ENCODE results near the gene ZNF780B. TPM values are rescaled to one million over a fixed set of nuclear protein-coding genes. Genes with fewer than 3 reads are reported as not detected.
A peak's percentile ranks its signal among the peaks of the same experiment; 100 is the strongest.

ZNF780B gene
- 10 to 100 TPM; 16.9 to 30.9 (median 21.8) TPM for total RNA-seq
- long read RNA-seq, donor 1, partial matches to known transcripts = 0 of 1 reads
- long read RNA-seq, donor 1, other reads (novel, unspliced or antisense) = 1 of 1 reads
- long read RNA-seq, donor 2, full-length matches to known transcripts = 1 of 3 reads
- long read RNA-seq, donor 2, partial matches to known transcripts = 0 of 3 reads
- long read RNA-seq, donor 2, other reads (novel, unspliced or antisense) = 2 of 3 reads

- ATAC-seq = peak; percentile 99
- Histone ChIP-seq H3K9me3 (peaks cover 28% of the 10 kb centered on the region), H3K4me3 (peak within 1 kb of the TSS; percentile 47), H3K4me1 (ENCODE audit: low read depth) (peaks cover 8% of the 10 kb centered on the region), H3K36me3 (ENCODE audit: low read depth) (no peaks in the 10 kb centered on the region)
- intact Hi-C loops (cut with DNase I, micrococcal nuclease) = no loop called here
- no peak for TF ChIP-seq CTCF (IDR thresholded peaks at IDR 0.05)
- DNase-seq = peak; percentile 69 to 86 (median 74)
Measured at GRCh38 chr19:40055832-40056504, at the start of gene ZNF780B. ZNF780B (minus strand) TSS chr19:40056231; CDS start chr19:40050332, 5,899 bp downstream.

GRCh38 chr19:40104754-40105153 is 48.7 kb upstream of the ZNF780B start:
- TF ChIP-seq CTCF (IDR thresholded peaks at IDR 0.05) = no peak
- Histone ChIP-seq H3K4me3 (no peak overlapping the region), H3K36me3 (ENCODE audit: low read depth) (no peaks in the 10 kb centered on the region), H3K4me1 (ENCODE audit: low read depth) (no peaks in the 10 kb centered on the region), H3K9me3 (no peaks in the 10 kb centered on the region)
- intact Hi-C loops (cut with DNase I, micrococcal nuclease) = no loop called here
- ATAC-seq (no peak), DNase-seq (no peak)

- ATAC-seq (no peak), DNase-seq (no peak)
- intact Hi-C loops (cut with DNase I, micrococcal nuclease) = no loop called here
- Histone ChIP-seq H3K4me1 (ENCODE audit: low read depth) (no peaks in the 10 kb centered on the region), H3K4me3 (no peak overlapping the region), H3K36me3 (ENCODE audit: low read depth) (no peaks in the 10 kb centered on the region), H3K9me3 (no peaks in the 10 kb centered on the region)
- TF ChIP-seq CTCF (IDR thresholded peaks at IDR 0.05) = no peak
Measured at GRCh38 chr19:40103600-40103999, 47.6 kb upstream of the ZNF780B start.

GRCh38 chr19:40101813-40102212 is 45.8 kb upstream of the ZNF780B start:
- Histone ChIP-seq H3K36me3 (ENCODE audit: low read depth) (no peaks in the 10 kb centered on the region), H3K9me3 (no peaks in the 10 kb centered on the region), H3K4me3 (no peak overlapping the region), H3K4me1 (ENCODE audit: low read depth) (no peaks in the 10 kb centered on the region)
- intact Hi-C loops (cut with DNase I, micrococcal nuclease) = no loop called here
- no peak for DNase-seq
- ATAC-seq = no peak
- TF ChIP-seq CTCF (IDR thresholded peaks at IDR 0.05) = no peak

GRCh38 chr19:40093416-40093815 is 37.4 kb upstream of the ZNF780B start:
- ATAC-seq (no peak), DNase-seq (no peak)
- peaks cover 9% of the 10 kb centered on the region for H3K4me1 ChIP-seq (ENCODE audit: low read depth)
- intact Hi-C loops (cut with DNase I, micrococcal nuclease) = no loop called here
- H3K9me3 ChIP-seq = no peaks in the 10 kb centered on the region
- TF ChIP-seq CTCF (IDR thresholded peaks at IDR 0.05) = no peak
- no peak overlapping the region for H3K4me3 ChIP-seq
- H3K36me3 ChIP-seq (ENCODE audit: low read depth) = no peaks in the 10 kb centered on the region

All from mucosa of descending colon (tissue), 3 donors.